A549 (cell line): ENCODE results near the gene ABHD8. TPM values are rescaled to one million over a fixed set of nuclear protein-coding genes. Genes with fewer than 3 reads are reported as not detected.

Experiments used
- ATAC-seq, 2 experiments: fragments of 200-7000 bp in 1 of 2; fragments of >200 bp in 1 of 2; cut with Nextera tagmentation in 1 of 2; cut with Tn5 transposase in 1 of 2; 3 replicates each; pipeline versions ENCODE4 v1.8.0 to v1.9.1; 2018 to 2020; ENCODE audit warnings: mild to moderate bottlenecking in 1 of 2, moderate library complexity in 1 of 2
- CTCF ChIA-PET: fragments of 300-600 bp; sonication (Branson Sonifier 250); formaldehyde crosslinking; extraction: SDS; loops from one replicate; lab custom pipeline; 2021; ENCODE audit warnings: antibody characterized with exemption, inconsistent platforms; lab: Yijun Ruan, JAX
- POLR2A ChIA-PET: fragments of 350-600 bp; formaldehyde crosslinking; extraction: SDS; loops from one replicate; lab custom pipeline; 2021; ENCODE audit warnings: antibody characterized with exemption, inconsistent platforms; lab: Yijun Ruan, JAX
- DNase-seq, 2 experiments: peaks; one replicate each; pipeline versions ENCODE4 v3.0.0 to v3.0.0-alpha.2; 2011 to 2016; ENCODE audit warnings: low read depth in 1 of 2, low spot score in 1 of 2
- FAIRE-seq: peaks from 2 replicates; lab custom pipeline; 2011; peaks lifted over from hg19 to GRCh38; lab: Jason Lieb, UNC
- H3K27ac ChIP-seq, 2 experiments: fragments of >200 bp; sonication (Bioruptor Twin); formaldehyde crosslinking; 3 replicates each; pipeline ENCODE4 v1.5.1; 2016 to 2017
- H3K4me1 ChIP-seq: fragments of >200 bp; sonication (Bioruptor Twin); formaldehyde crosslinking; 3 replicates; pipeline ENCODE4 v1.6.1; 2016
- H3K4me2 ChIP-seq: fragments of >200 bp; sonication (Bioruptor Twin); formaldehyde crosslinking; 3 replicates; pipeline ENCODE4 v1.6.1; 2016
- H3K4me3 ChIP-seq: fragments of >200 bp; sonication (Bioruptor Twin); formaldehyde crosslinking; 3 replicates; pipeline ENCODE4 v1.5.1; 2016
- H3K9me3 ChIP-seq: fragments of >200 bp; sonication (Bioruptor Twin); formaldehyde crosslinking; 3 replicates; pipeline ENCODE4 v1.6.1; 2016
- BCL3 ChIP-seq: fragments of >200 bp; sonication (Bioruptor Twin); formaldehyde crosslinking; IDR thresholded peaks from 3 replicates; pipeline ENCODE4 v1.6.1; 2016
- CBX2 ChIP-seq: fragments of 200-600 bp; sonication (generic); IDR thresholded peaks from 2 replicates; pipeline ENCODE4 v1.6.1; 2016; ENCODE audit warnings: low read depth, mild to moderate bottlenecking, borderline replicate concordance
- CHD2 ChIP-seq: fragments of 150-350 bp; IDR thresholded peaks from 2 replicates; pipeline ENCODE4 v1.6.1; 2014; ENCODE audit warnings: low read length; ENCODE audit not compliant: partially characterized antibody
- CHD4 ChIP-seq: fragments of 200-600 bp; sonication (generic); IDR thresholded peaks from 2 replicates; pipeline ENCODE4 v1.6.1; 2016; ENCODE audit warnings: antibody characterized with exemption, mild to moderate bottlenecking, borderline replicate concordance
- E2F6 ChIP-seq: IDR thresholded peaks from 2 replicates; pipeline ENCODE4 v1.6.1; 2012; ENCODE audit warnings: low read depth, borderline replicate concordance
- EHF ChIP-seq: fragments of 250-450 bp; sonication (Bioruptor Pico); IDR thresholded peaks from 2 replicates; pipeline ENCODE4 v1.5.0; 2020; ENCODE audit warnings: mild to moderate bottlenecking
- EHMT2 ChIP-seq: fragments of 200-600 bp; sonication (generic); IDR thresholded peaks from 2 replicates; pipeline ENCODE4 v1.6.1; 2016; ENCODE audit warnings: antibody characterized with exemption, low read depth, mild to moderate bottlenecking, moderate library complexity
- ESRRA ChIP-seq: fragments of 150-350 bp; IDR thresholded peaks from 2 replicates; pipeline ENCODE4 v1.6.1; 2014; ENCODE audit warnings: mild to moderate bottlenecking, low read length, borderline replicate concordance
- FOSB ChIP-seq: fragments of 250-450 bp; sonication (Bioruptor Pico); IDR thresholded peaks from 2 replicates; pipeline ENCODE4 v1.5.0; 2020; ENCODE audit warnings: mild to moderate bottlenecking, moderate library complexity
- GATA3 ChIP-seq: IDR thresholded peaks from 2 replicates; pipeline ENCODE4 v1.6.1; 2012; ENCODE audit warnings: borderline replicate concordance
- HEYL ChIP-seq: fragments of 250-450 bp; sonication (Bioruptor Pico); IDR thresholded peaks from 2 replicates; pipeline ENCODE4 v1.8.0; 2021; ENCODE audit warnings: mild to moderate bottlenecking, moderate library complexity
- HMGXB4 ChIP-seq: fragments of 250-450 bp; sonication (Bioruptor Pico); IDR thresholded peaks from 2 replicates; pipeline ENCODE4 v1.5.0; 2021; ENCODE audit warnings: mild to moderate bottlenecking, moderate library complexity, borderline replicate concordance
- HOXA7 ChIP-seq: fragments of 250-450 bp; sonication (Bioruptor Pico); IDR thresholded peaks from 2 replicates; pipeline ENCODE4 v1.5.0; 2020; ENCODE audit warnings: mild to moderate bottlenecking, moderate library complexity
- HOXB13 ChIP-seq: fragments of 250-450 bp; sonication (Bioruptor Pico); IDR thresholded peaks from 2 replicates; pipeline ENCODE4 v1.5.0; 2020; ENCODE audit warnings: low read depth, mild to moderate bottlenecking, moderate library complexity
- JUN ChIP-seq, 2 experiments: fragments of >200 bp; sonication (Bioruptor Twin); formaldehyde crosslinking; IDR thresholded peaks; 2 replicates in 1 of 2; 3 replicates in 1 of 2; pipeline ENCODE4 v1.6.1; 2016 to 2017
- JUNB ChIP-seq: fragments of >200 bp; sonication (Bioruptor Twin); formaldehyde crosslinking; IDR thresholded peaks from 2 replicates; pipeline ENCODE4 v1.6.1; 2016
- MYC ChIP-seq: IDR thresholded peaks from 2 replicates; pipeline ENCODE4 v1.6.1; 2012; ENCODE audit warnings: mild to moderate bottlenecking, inconsistent platforms, low read length, improper control_type of control experiment, borderline replicate concordance
- PHF8 ChIP-seq: fragments of 200-600 bp; sonication (generic); IDR thresholded peaks from 2 replicates; pipeline ENCODE4 v1.6.1; 2016; ENCODE audit warnings: low read depth, mild to moderate bottlenecking, antibody characterized with exemption, moderate library complexity, borderline replicate concordance
- SREBF2 ChIP-seq: fragments of 450-650 bp; IDR thresholded peaks from 2 replicates; pipeline ENCODE4 v1.6.1; 2014; ENCODE audit warnings: mild to moderate bottlenecking, moderate library complexity
- TP53 ChIP-seq: fragments of 250-450 bp; sonication (Bioruptor Pico); IDR thresholded peaks from 2 replicates; pipeline ENCODE4 v1.5.0; 2021; ENCODE audit warnings: mild to moderate bottlenecking, moderate library complexity
- ZC3H11A ChIP-seq: fragments of 450-650 bp; IDR thresholded peaks from 2 replicates; pipeline ENCODE4 v1.6.1; 2014; ENCODE audit warnings: antibody characterized with exemption, mild to moderate bottlenecking
- ZNF302 ChIP-seq: fragments of 250-450 bp; sonication (Bioruptor Pico); IDR thresholded peaks from 2 replicates; pipeline ENCODE4 v1.9.0; 2021; ENCODE audit warnings: inconsistent platforms, mild to moderate bottlenecking, moderate library complexity
- WGBS: methylation state at CpG from one replicate; pipeline ENCODE4 v1.1.6; 2017; ENCODE audit errors: missing lambda C conversion rate; 5-methylcytosine and 5-hydroxymethylcytosine counted together
- polyA plus RNA-seq, 4 experiments: library from polyadenylated mRNA; depleted of rRNA in 3 of 4; stranded (reverse); fragments of >200 nt; fragmentation: RNase III in 1 of 4; extraction: RNeasy Plus Mini Kit Qiagen cat#74134 plus additional on column Dnase treatment in 1 of 4; gene quantifications; 2 replicates in 3 of 4; 3 replicates in 1 of 4; pipeline ENCODE4 v1.2.3, GENCODE V29; 2011 to 2017

ABHD8 gene
- polyA plus RNA-seq, 2 of the 4 experiments (the other 2 are of a cell fraction) = 2.3 to 4.2 TPM

- no peak overlapping the region for H3K27ac ChIP-seq
- peaks cover 23% of the 10 kb centered on the region; the same call in 2 of the 3 replicates for H3K4me1 ChIP-seq
- POLR2A ChIA-PET = interaction anchor here (0.6 kb wide), 1 partner anchor 23 kb away, joined by 3 read pairs; no protein-coding TSS in a partner anchor
- FAIRE-seq = no peak
- 0 out of 6 replicates have a peak, but pooled peaks of 1 of the 2 experiments have one; percentile 8 for ATAC-seq
- peak; percentile 42 to 60 for DNase-seq
- CTCF ChIA-PET = interaction anchor here (0.6 to 9.0 kb wide), 3 partner anchors 11 to 40 kb away, joined by 3 to 98 read pairs (median 3); partner anchors contain the start of genes ABHD8, DDA1 and MRPL34
- peak overlapping the region; percentile 91; the same call in 2 of the 3 replicates for H3K4me2 ChIP-seq
- 88% methylated on average over 7 of the region's 48 CpGs for WGBS
- TF ChIP-seq ESRRA (no peak), CHD4 (no peak), E2F6 (no peak), HOXA7 (CRISPR knock-in tag) (no peak), JUN (IDR thresholded peaks at IDR 0.05) (no peak), FOSB (CRISPR knock-in tag) (no peak), EHMT2 (no peak), CHD2 (no peak), ZC3H11A (no peak), PHF8 (no peak), EHF (CRISPR knock-in tag) (no peak), SREBF2 (no peak)
- H3K9me3 ChIP-seq = 0 out of 3 replicates have a peak, but pooled peaks cover 3% of the 10 kb centered on the region
- H3K4me3 ChIP-seq = no peak overlapping the region
These were observed 9.0 kb downstream of the ABHD8 start for GRCh38 chr19:17294051-17294891.

GRCh38 chr19:17293605-17294004 is 9.6 kb downstream of the ABHD8 start:
- Histone ChIP-seq H3K4me1 (peaks cover 23% of the 10 kb centered on the region; the same call in 2 of the 3 replicates), H3K9me3 (0 out of 3 replicates have a peak, but pooled peaks cover 3% of the 10 kb centered on the region), H3K4me3 (peak overlapping the region; percentile 67; the same call in 1 of the 3 replicates), H3K4me2 (peak overlapping the region; percentile 91), H3K27ac (peak overlapping the region; percentile 87 to 89; a peak in 4 of 6 replicates)
- POLR2A ChIA-PET = interaction anchor here (0.6 to 1.4 kb wide), 3 partner anchors 11 to 27 kb away, joined by 3 to 15 read pairs (median 5); partner anchors contain the start of genes BABAM1 and MRPL34
- ATAC-seq (no peak), FAIRE-seq (no peak), DNase-seq (no peak)
- TF ChIP-seq BCL3 = no peak
- TF ChIP-seq HOXA7 (CRISPR knock-in tag) = no peak
- no peak for TF ChIP-seq HEYL
- TF ChIP-seq JUNB = no peak
- TF ChIP-seq TP53 = no peak
- TF ChIP-seq HMGXB4 = no peak
- no peak for TF ChIP-seq MYC
- TF ChIP-seq CHD2 = no peak
- no peak for TF ChIP-seq GATA3
- TF ChIP-seq ZNF302 (CRISPR knock-in tag) = no peak
- TF ChIP-seq E2F6 = no peak
- no peak for TF ChIP-seq HOXB13 (CRISPR knock-in tag)
- TF ChIP-seq CBX2 = no peak
- CTCF ChIA-PET = interaction anchor here (0.7 to 9.0 kb wide), 11 partner anchors 9 to 471 kb away, joined by 3 to 98 read pairs (median 3); partner anchors contain the start of genes ABHD8, ANKLE1, DDA1 and MRPL34
- WGBS = 92% methylated on average over 12 of the region's 14 CpGs
